Activated naive CD8-positive, alpha-beta T cell treated with anti-CD3 and anti-CD28 coated beads, Interleukin-2, amount 10 ng/mL, durations not matched to agents 7 days and 5 days (primary cell): ENCODE measurements around the gene ZNF844. TPM values are rescaled to one million over a fixed set of nuclear protein-coding genes. Genes with fewer than 3 reads are reported as not detected.
"Not testable (repeated sequence)": the region's sequence is repeated elsewhere in the genome, so short reads cannot be mapped to it uniquely, and the experiment has no call there.

Experiments
- ATAC-seq: fragments of 150-1000 bp; cut with Tn5 transposase; one replicate; pipeline ENCODE4 v1.10.0; 2021; ENCODE audit warnings: low read depth, moderate library complexity
- POLR2A ChIA-PET: fragments of 350-600 bp; sonication (Branson Sonifier 250); formaldehyde crosslinking; loops from one replicate; lab custom pipeline; 2021; ENCODE audit warnings: antibody characterized with exemption; lab: Charles Lee
- DNase-seq: peaks from one replicate; pipeline ENCODE4 v3.0.0; 2021
- H3K27ac Mint-ChIP-seq: one replicate; pipeline ENCODE4 v1.8.0; 2022; ENCODE audit warnings: mild to moderate bottlenecking, mixed read lengths
- H3K27me3 Mint-ChIP-seq: one replicate; pipeline ENCODE4 v1.8.0; 2022; ENCODE audit warnings: mild to moderate bottlenecking, moderate library complexity, mixed read lengths
- H3K36me3 Mint-ChIP-seq: one replicate; pipeline ENCODE4 v1.8.0; 2021; ENCODE audit warnings: mild to moderate bottlenecking, mixed read lengths
- H3K4me1 Mint-ChIP-seq: one replicate; pipeline ENCODE4 v1.8.0; 2021; ENCODE audit warnings: mixed read lengths
- H3K4me3 Mint-ChIP-seq: one replicate; pipeline ENCODE4 v1.8.0; 2022; ENCODE audit warnings: mild to moderate bottlenecking, moderate library complexity, mixed read lengths
- H3K9me3 Mint-ChIP-seq: one replicate; pipeline ENCODE4 v1.8.0; 2021; ENCODE audit warnings: mixed read lengths
- total RNA-seq, 2 experiments: library from RNA; stranded (reverse); gene quantifications; one replicate each; pipeline ENCODE4 v1.2.3, GENCODE V29; 2021

ZNF844 gene
- total RNA-seq, 2 experiments from 2014 or later = 6.7 to 9.1 TPM

DNA sequence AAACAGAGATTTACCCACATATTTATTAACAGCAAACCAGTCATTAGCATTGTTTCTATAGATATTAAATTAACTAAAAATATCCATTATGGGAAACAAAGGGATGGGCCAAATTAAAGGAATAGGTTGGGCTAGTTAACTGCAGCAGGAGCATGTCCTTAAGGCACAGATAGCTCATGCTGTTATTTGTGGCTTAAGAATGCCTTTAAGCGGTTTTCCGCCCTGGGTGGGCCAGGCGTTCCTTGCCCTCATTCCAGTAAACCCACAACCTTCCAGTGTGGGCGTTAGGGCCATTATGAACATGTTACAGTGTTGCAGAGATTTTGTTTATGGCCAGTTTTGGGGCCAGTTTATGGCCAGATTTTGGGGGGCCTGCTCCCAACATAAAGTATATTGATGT lies 39.4 kb downstream of the ZNF844 start:
- Mint-ChIP-seq H3K36me3 (peaks cover 27% of the 10 kb centered on the region), H3K9me3 (peaks cover 34% of the 10 kb centered on the region)
- H3K4me1 Mint-ChIP-seq, ATAC-seq, H3K27me3 Mint-ChIP-seq, DNase-seq, POLR2A ChIA-PET, H3K4me3 Mint-ChIP-seq, H3K27ac Mint-ChIP-seq: not testable (repeated sequence)

DNA sequence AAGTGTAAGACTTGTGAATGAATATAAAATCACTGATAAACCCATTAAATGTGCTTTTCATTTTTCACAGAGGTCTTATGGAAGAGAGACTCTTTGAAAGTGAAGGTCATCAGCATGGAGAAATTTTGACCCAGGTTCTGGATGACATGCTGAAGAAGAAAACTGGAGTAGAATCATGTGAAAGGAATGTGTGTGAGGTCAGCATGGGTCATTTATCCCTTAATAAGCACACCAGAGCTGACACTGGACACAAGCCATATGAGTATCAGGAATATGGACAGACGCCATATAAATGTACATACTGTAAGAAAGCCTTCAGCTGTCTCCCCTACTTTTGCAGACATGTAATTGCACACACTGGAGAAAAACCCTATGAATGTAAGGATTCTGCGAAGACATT lies 46.6 kb downstream of the ZNF844 start:
- no peak overlapping the region for H3K27ac Mint-ChIP-seq
- no peak overlapping the region for H3K4me3 Mint-ChIP-seq
- peaks cover 66% of the 10 kb centered on the region for H3K36me3 Mint-ChIP-seq
- H3K4me1 Mint-ChIP-seq = no peaks in the 10 kb centered on the region
- H3K27me3 Mint-ChIP-seq = no peaks in the 10 kb centered on the region
- H3K9me3 Mint-ChIP-seq = peaks cover 44% of the 10 kb centered on the region
- no peak for ATAC-seq
- DNase-seq = no peak
- POLR2A ChIA-PET = interaction anchor here (0.6 kb wide), 1 partner anchor 98 kb away, joined by 4 read pairs; no protein-coding TSS in a partner anchor

DNA sequence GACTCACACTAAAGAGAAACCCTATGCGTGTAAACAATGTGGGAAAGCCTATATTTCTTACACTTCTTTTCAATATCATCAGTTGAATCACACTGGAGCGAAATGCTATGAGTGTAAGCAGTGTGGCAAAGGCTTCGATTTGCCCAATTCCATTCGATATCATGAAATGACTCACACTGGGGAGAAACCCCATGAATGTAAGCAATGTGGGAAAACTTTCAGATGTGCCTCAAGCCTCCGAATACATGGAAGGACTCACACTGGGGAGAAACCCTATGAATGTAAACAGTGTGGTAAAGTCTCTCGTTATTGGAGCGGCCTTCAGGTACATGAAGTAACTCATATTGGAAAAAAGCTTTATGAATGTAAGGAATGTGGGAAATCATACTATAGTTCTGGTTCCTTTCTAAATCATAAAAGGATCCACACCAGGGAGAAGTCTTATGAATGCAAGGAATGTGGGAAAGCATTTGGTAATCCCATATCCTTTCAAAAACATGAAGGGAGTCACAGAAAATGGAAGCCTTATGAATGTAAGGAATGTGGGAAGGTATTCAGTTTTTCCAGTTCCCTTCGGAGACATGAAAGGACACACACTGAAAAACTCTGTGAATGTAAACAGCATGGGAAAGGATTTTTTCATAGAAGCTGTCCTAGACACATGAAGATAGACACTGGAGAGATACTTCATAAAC lies 47.6 kb downstream of the ZNF844 start:
- Mint-ChIP-seq H3K4me1 (no peaks in the 10 kb centered on the region), H3K4me3 (no peak overlapping the region), H3K27ac (no peak overlapping the region), H3K9me3 (peaks cover 44% of the 10 kb centered on the region), H3K36me3 (peaks cover 61% of the 10 kb centered on the region), H3K27me3 (no peaks in the 10 kb centered on the region)
- ATAC-seq (no peak), DNase-seq (no peak)
- POLR2A ChIA-PET = interaction anchor here (0.6 kb wide), 1 partner anchor 99 kb away, joined by 4 read pairs; no protein-coding TSS in a partner anchor

GRCh38 chr19:12112701-12113100 lies 48.2 kb downstream of the ZNF844 start:
- DNase-seq = no peak
- ATAC-seq = no peak
- Mint-ChIP-seq H3K4me3 (no peak overlapping the region), H3K36me3 (peaks cover 58% of the 10 kb centered on the region), H3K9me3 (peaks cover 44% of the 10 kb centered on the region), H3K27ac (no peak overlapping the region), H3K4me1 (no peaks in the 10 kb centered on the region), H3K27me3 (no peaks in the 10 kb centered on the region)
- POLR2A ChIA-PET = no interaction called here

DNA sequence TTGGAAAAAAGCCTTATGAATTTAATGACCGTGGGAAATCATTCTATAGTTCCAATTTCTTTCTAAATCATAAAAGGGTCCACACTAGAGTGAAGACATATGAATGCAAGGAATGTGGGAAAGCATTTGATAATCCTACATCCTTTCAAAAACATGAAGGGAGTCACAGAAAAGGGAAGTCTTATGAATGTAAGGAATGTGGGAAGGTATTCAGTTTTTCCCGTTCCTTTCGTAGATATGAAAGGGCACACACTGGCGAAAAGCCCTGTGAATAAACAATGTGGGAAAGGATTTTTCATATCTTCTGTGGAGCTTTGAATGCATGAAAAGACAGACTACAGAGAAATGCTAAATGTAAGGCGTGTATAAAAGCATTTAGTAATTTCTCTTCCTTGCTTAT lies 48.6 kb downstream of the ZNF844 start:
- Mint-ChIP-seq H3K4me1 (no peaks in the 10 kb centered on the region), H3K9me3 (peaks cover 44% of the 10 kb centered on the region), H3K36me3 (peaks cover 58% of the 10 kb centered on the region), H3K27me3 (no peaks in the 10 kb centered on the region), H3K27ac (no peak overlapping the region), H3K4me3 (no peak overlapping the region)
- POLR2A ChIA-PET = no interaction called here
- no peak for DNase-seq
- ATAC-seq = no peak

DNA sequence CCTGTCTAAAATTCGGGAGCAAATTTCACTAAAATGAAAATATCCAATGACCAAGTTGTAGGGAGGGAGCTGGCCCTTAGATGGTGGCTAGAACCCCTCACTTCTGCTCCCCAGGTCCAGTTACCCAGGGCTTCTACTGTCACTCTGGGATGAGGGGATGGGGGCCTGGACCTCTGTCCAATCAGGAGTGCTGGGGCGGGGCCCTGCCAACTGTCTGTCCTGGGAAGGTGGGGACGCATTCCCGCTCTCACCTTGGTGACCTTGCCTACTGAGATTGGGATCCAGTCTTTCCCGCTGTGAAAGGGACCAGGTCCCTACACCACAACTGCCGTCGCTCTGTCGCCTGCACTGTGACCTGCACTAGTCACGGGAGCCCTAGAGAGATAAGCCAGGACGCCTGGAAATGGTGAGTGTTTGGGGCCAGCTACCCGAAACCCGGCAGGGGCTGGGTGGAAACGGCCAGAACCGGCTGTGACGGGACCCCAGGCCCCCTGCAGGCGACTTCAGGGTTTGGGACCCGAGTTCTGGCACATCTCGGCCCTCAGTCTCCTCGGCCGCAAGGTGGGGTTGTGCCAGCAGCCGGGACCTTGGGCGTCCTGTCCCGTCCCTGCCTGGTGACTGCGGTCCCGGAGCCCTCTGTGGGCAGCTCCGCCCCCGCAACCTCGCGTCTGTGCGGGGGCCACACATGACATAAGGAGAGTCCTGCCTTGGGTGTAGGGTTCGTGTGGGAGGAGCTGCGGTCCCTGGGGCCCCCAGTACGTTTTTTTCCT lies 52.9 kb downstream of the ZNF844 start:
- no peaks in the 10 kb centered on the region for H3K4me1 Mint-ChIP-seq
- H3K27me3 Mint-ChIP-seq = no peaks in the 10 kb centered on the region
- H3K36me3 Mint-ChIP-seq = peaks cover 34% of the 10 kb centered on the region
- no peak for DNase-seq
- POLR2A ChIA-PET = no interaction called here
- no peak overlapping the region for H3K4me3 Mint-ChIP-seq
- H3K27ac Mint-ChIP-seq = no peak overlapping the region
- peaks cover 23% of the 10 kb centered on the region for H3K9me3 Mint-ChIP-seq
- ATAC-seq = no peak

DNA sequence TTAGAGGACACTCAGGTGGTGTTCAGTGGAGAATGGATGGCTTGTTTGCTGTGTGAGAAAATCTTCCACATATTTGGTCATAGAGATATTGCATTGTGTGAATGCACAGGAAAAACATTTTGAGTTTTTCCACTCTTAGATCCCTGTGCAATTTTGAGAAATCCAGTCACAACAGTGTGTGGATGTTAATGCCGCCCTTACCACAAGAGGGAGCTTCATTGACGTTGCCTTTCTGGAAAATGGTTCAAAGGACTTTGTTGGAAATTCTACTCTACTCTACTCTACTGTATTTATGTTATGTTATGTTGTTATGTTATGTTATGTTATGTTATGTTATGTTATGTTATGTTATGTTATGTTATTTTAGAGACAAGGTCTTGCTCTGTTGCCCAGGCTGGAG lies 62.2 kb downstream of the ZNF844 start:
- H3K36me3 Mint-ChIP-seq = peaks cover 15% of the 10 kb centered on the region
- no peak overlapping the region for H3K4me3 Mint-ChIP-seq
- peaks cover 14% of the 10 kb centered on the region for H3K9me3 Mint-ChIP-seq
- DNase-seq = no peak
- POLR2A ChIA-PET = interaction anchor here (1.1 kb wide), 1 partner anchor 114 kb away, joined by 5 read pairs; no protein-coding TSS in a partner anchor
- H3K4me1 Mint-ChIP-seq = no peaks in the 10 kb centered on the region
- ATAC-seq = no peak
- H3K27ac Mint-ChIP-seq = no peak overlapping the region
- H3K27me3 Mint-ChIP-seq = no peaks in the 10 kb centered on the region

Other genes with a start within 250 kb of the ZNF844 start
- gene ZNF439, start 216.0 kb upstream of the ZNF844 start, total RNA-seq = 10 to 100 TPM; 16.0 to 16.8 TPM
- 1 to 10 TPM; 4.5 to 5.8 TPM for gene ZNF69, start 176.9 kb upstream of the ZNF844 start, total RNA-seq
- gene ZNF700, start 139.6 kb upstream of the ZNF844 start, total RNA-seq = 10 to 100 TPM; 24.7 to 26.1 TPM
- 1 to 10 TPM; 5.2 to 6.1 TPM for gene ZNF763, start 99.7 kb upstream of the ZNF844 start, total RNA-seq
- 1 to 10 TPM; 1.5 to 1.8 TPM for gene ZNF433, start 29.1 kb upstream of the ZNF844 start, total RNA-seq
- 1 to 10 TPM in 1 of 2 experiments, under 1 TPM in 1; 0.91 to 1.2 TPM for gene ZNF878, start 11.8 kb upstream of the ZNF844 start, total RNA-seq
- gene ZNF20, start 75.6 kb downstream of the ZNF844 start, total RNA-seq = 1 to 10 TPM; 5.9 to 7.2 TPM
- gene ZNF625, start 92.0 kb downstream of the ZNF844 start, total RNA-seq = 1 to 10 TPM; 7.2 to 8.2 TPM
- 10 to 100 TPM; 16.4 to 18.2 TPM for gene ZNF136, start 98.4 kb downstream of the ZNF844 start, total RNA-seq
- gene ZNF44, start 230.2 kb downstream of the ZNF844 start, total RNA-seq = 10 to 100 TPM; 20.8 to 21.8 TPM